Esophagus squamous epithelium (tissue), 4 donors: ENCODE data around the gene CSMD2.

Source experiments
- CTCF ChIP-seq, 6 experiments: fragments of 450-650 bp in 4 of 6; fragments of 200-600 bp in 2 of 6; sonication (generic) in 2 of 6; IDR thresholded peaks; one replicate each; pipeline ENCODE4 v1.5.1; 2016 to 2019; ENCODE audit warnings: antibody characterized with exemption in 6 of 6, mild to moderate bottlenecking in 4 of 6, moderate library complexity in 4 of 6
- POLR2A ChIP-seq, 4 donors: fragments of 450-650 bp; IDR thresholded peaks; one replicate each; pipeline ENCODE4 v1.6.1; 2017; ENCODE audit warnings: antibody characterized with exemption in 4 of 4, mild to moderate bottlenecking in 4 of 4, moderate library complexity in 3 of 4

GRCh38 chr1:33955096-33955495 is 209.9 kb downstream of the CSMD2 start:
- TF ChIP-seq CTCF (IDR thresholded peaks at IDR 0.05): no peak
- TF ChIP-seq POLR2A (IDR thresholded peaks at IDR 0.05): no peak
